ENCODE results near the gene ENDOV. TPM values are rescaled to one million over a fixed set of nuclear protein-coding genes. Genes with fewer than 3 reads are reported as not detected.

Gene ENDOV
- total RNA-seq, 1 experiment from 2014 or later, result 25.8 TPM

DNA sequence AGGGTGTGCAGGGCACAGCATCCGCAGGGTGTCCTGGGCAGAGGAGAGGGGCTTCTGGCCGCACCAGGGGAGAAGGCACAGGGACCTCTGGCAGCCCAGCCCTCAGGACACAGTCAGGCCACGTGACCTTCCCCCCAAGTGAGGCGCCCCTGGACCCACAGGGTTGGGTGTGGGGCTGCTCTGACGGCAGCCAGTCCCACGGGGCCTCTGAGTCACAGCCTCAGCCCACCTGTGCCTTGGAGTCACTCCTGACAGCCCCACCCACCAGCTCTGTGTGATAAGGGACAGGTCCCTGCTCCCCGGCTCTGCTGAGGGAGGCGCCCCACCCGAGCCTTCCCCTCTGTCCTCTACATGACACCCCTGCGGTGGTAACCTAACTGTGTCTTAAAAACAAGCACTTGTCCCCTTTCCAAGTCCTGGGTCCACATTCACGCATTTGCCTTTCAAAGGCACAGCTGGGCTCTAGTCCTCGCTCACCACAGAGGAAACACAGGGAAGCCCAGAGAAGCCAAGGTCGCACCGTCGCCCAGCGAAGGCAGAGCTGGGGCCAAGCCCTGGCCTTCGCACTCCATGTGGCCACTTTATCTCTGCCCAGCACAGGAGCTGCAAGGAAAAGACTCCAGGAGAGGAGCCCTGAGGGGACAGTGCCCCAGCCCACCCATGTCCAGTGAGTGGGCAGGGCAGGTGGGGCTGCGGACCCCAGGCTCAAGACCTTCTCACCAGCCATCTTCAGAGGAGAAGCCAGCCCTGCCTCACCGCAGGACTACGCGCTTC is 66.5 kb downstream of the ENDOV start:
- no peak for DNase-seq (ENCODE audit: low spot score)

DNA sequence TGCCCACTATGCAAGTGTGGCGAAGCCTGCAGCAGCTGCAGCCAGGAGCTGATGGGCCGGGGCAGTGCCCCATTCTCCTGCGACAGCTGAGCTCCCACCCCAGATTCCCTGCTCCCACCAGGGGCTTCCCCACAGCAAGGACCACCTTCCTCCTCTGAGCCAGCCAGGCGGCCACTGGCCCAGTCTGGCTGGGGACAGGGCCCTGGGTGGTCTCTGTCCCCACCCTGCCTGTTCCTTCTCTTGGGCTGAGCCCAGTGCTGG is 67.0 kb downstream of the ENDOV start:
- DNase-seq (ENCODE audit: low spot score), result no peak

- peak; percentile 22 for DNase-seq (ENCODE audit: low spot score)
These were observed 67.8 kb downstream of the ENDOV start for GRCh38 chr17:80482555-80483308.

DNA sequence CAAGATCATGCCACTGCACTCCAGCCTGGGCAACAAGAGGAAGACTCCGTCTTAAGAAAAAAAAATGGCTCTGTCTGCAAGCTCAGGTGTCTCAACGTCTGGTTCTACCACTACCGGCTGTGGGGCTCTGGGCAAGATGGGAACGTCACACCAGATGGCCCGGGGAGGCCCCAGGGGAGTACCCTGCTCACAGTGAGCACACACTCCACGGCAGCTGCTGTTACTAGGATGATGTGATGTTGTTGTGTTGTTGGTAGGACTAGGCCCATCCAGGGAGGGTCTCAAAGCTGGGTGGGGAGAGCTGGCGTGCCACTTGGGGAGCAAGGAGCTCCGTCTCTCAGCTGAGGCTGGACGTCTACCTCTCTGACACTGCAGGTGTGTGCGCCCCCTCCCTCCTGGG is 70.9 kb downstream of the ENDOV start:
- no peak for DNase-seq (ENCODE audit: low spot score)

DNA sequence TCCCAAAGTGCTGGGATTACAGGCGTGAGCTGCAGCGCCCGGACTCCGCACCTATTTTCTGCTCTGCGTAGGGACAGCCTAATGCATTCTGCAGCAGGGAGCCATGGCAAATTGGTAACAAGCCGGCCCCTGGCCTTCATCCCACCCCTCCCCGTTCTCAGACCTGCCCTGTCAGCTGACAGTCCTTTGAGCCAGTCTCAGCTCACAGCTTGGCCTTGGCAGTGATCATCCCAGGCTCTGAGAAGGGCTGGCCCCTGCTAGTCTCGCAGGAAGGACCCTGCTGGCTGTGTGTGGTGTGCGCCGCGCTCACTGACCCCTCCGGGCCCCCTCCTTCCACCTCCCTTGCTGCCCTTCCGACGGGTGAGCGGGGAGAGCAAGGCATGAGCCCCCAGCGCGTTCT is 71.7 kb downstream of the ENDOV start:
- DNase-seq (ENCODE audit: low spot score), result no peak

GRCh38 chr17:80487511-80487910 is 72.5 kb downstream of the ENDOV start:
- no peak for DNase-seq (ENCODE audit: low spot score)

Small RNA genes within 50 kb of the gene (small RNA-seq; reads per million reads assigned to genes)
- gene MIR4730, result not detected

Other genes with a start within 250 kb of the ENDOV start
- 1.7 and 9.4 TPM in 2 replicates for gene CARD14, start 245.1 kb upstream of the ENDOV start, total RNA-seq (2014; rRNA removed; shearing (Covaris generic))
- 4.1 and 5.9 TPM in 2 replicates for gene SGSH, start 194.8 kb upstream of the ENDOV start, total RNA-seq (2014; rRNA removed; shearing (Covaris generic))
- 0.94 and 2.8 TPM in 2 replicates for gene SLC26A11, start 194.7 kb upstream of the ENDOV start, total RNA-seq (2014; rRNA removed; shearing (Covaris generic))
- 49.5 and 70.5 TPM in 2 replicates for gene RNF213, start 154.3 kb upstream of the ENDOV start, total RNA-seq (2014; rRNA removed; shearing (Covaris generic))
- gene NPTX1, start 61.4 kb downstream of the ENDOV start, total RNA-seq (2014; rRNA removed; shearing (Covaris generic)), result not detected in 2 replicates
- 26.3 and 27.9 TPM in 2 replicates for gene RPTOR, start 129.7 kb downstream of the ENDOV start, total RNA-seq (2014; rRNA removed; shearing (Covaris generic))